Islet of Langerhans (tissue), 1 donor: ENCODE data around the gene WDR91.
"Not testable (repeated sequence)": the region's sequence is repeated elsewhere in the genome, so short reads cannot be mapped to it uniquely, and the experiment has no call there.

Experiments
- FAIRE-seq: peaks from one replicate; lab custom pipeline; 2011; peaks lifted over from hg19 to GRCh38; lab: Jason Lieb, UNC

The WDR91 gene

GRCh38 chr7:135233570-135233969 lies 22.2 kb upstream of the WDR91 start, which contains the start of gene STRA8:
TSS of gene STRA8 (plus strand) at chr7:135233838. CDS start at chr7:135240525, 6,687 bp downstream.
- FAIRE-seq: no peak

DNA sequence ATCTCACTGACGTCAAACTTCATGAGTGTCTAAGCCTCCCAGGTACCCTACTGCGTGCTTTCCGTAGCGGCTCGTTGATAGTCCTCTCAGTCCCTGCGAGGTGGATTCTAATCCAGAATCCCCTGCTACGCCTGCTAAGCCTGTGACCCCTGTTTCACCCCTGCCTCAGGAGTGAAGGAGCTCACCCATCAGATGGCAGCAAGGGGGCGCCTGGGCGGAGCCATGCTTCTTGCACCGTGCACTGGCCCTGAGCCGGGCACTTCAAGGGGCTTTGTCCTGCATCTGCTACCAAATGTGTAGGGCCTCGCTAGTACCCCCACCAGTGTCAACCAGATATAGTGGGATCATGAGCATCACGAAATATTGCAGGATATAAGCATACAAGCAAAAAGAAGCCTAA lies 21.4 kb upstream of the WDR91 start:
- no peak for FAIRE-seq

- FAIRE-seq: no peak
These were observed 20.8 kb upstream of the WDR91 start for GRCh38 chr7:135232087-135232486.

DNA sequence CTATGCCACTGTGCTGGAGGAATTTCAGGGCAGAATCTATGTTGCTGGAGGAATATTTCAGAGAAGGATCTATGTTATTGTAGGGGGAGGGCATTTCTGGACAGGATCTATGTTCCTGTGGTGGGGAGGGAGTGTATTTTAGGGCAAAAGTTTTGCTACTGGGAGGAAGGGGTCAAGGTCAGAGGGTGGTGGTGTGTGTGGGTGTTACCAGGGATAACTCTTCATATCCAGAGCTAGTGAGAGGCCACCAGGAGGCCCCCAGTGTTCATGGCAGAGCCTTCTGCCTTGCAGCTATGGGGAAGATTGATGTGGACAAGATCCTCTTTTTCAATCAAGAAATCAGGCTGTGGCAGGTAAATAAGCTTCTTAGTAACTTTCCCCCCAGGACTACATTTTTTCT lies 20.4 kb upstream of the WDR91 start:
- FAIRE-seq: no peak

GRCh38 chr7:135224027-135224426 lies 12.7 kb upstream of the WDR91 start:
- no peak for FAIRE-seq

DNA sequence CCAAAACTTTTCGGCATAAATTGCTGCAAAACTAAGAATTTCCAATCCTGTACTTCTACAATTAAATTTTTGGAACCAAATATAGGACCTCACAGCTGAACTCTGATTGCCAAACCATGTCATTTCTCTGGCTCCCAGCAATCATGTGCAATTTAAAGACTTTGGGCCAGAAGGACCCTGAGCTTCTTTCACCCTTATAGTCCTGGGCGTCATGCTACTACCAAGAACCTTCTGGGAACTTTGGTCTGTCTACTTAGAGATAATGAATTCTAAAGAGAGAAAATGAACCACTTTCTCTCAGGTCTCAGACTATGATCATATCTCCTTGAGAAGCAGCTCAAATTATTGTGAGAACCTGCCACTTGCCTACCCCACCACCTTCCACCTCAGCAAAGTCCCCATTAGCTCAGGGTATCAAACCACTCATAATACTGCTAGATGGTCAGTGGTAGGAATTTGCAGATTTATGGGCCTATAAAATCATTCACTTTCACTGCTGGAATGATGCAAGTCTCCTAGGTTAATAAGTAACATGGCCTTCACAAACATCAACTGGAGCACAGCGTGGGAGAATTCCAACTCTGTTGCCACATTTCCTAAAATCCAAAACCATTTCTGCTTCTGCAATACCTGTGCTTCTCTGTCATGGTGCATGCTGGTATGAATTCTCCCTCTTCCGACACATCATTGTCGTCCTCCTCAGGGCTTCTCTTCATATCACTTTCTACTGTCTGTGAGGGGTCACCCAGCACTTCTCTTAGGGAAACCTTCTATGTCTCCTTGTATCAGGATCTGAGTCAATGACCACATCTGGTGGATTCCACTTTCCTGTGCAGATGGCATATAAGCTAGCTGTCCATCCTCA lies 6.6 kb upstream of the WDR91 start:
- no peak for FAIRE-seq

DNA sequence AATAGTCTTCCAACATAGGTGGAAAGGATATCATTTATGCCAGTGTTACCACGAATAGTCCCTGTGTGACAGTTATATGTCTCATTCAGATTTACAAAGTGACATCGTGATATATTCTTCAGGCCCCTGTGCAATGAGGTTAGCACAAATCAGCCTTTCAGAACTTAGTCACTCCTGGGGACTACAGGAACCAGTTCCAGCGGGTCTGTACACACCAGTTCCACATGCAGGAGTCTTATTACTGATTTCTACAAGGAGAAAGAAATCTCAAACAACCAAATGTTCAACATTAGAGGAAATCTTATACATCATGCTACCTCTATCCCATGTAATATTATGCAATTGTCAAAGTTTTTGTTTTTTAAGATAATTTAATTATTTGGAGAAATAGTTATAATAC lies 4.4 kb upstream of the WDR91 start:
- no peak for FAIRE-seq

GRCh38 chr7:135215180-135215579 lies 3.9 kb upstream of the WDR91 start:
- no peak for FAIRE-seq

DNA sequence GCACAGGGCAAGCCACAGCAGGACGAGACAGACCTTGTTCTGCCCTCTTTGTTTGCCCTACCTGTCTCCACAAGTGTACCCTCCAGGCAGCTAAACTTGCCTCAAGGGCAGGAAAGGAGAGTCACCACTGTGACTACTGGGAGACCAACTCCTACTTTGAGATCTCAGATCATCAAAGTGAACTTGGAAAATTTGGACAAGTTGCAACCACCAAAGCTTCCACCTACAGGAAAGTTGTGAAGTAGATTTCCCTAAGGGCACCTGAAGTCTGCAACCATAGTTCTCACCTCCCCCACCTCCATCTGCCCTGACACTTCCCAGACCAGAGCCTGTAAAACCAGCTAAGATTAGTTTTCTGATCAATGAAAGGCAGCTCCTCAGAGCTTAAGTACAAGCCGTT lies 2.5 kb upstream of the WDR91 start:
- FAIRE-seq: no peak

DNA sequence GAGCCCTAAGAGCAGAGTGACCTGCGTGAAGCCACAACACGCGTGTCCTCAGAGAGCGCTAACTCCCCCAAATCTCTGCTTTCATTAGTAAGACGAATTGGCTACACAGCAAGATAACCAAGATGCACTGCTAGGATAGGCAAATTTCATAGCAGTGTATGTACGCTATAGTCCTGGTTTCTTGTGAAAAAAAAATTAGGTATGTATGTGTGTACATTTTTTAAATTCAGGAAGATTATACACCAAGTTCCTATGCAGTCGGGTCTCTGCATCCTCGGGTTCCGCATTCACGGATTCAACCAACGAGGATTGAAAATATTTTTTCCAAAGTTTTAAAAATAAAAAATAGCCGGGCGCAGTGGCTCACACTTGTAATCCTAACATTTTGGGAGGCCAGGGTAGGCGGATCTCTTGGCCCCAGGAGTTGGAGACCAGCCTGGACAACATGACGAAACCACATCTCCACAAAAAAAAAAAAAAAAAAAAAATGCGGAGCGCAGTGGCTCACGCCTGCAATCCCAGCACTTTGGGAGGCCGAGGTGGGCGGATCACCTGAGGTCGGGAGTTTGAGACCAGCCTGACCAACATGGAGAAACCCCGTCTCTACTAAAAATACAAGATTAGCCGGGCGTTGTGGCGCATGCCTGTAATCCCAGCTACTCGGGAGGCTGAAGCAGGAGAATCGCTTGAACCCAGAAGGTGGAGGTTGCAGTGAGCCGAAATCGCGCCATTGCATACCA lies 790 bp upstream of the WDR91 start:
- not testable (repeated sequence) for FAIRE-seq

DNA sequence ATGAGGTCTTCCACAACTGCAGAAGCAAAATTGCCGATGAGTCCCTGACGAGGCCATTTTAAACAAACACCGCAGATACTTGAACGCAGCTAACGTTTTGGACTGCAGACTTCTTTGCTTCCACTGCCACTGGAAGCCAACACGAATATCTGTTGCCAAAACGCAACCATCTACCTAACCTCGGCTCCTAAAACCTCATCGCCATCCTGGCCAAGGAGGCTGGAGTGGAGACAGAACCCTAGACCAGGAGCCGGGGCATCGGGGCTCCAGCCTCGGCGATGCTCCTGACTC lies 493 bp downstream of the WDR91 start:
- no peak for FAIRE-seq

- FAIRE-seq: no peak
These were observed 2.0 kb downstream of the WDR91 start for GRCh38 chr7:135209225-135209834.

DNA sequence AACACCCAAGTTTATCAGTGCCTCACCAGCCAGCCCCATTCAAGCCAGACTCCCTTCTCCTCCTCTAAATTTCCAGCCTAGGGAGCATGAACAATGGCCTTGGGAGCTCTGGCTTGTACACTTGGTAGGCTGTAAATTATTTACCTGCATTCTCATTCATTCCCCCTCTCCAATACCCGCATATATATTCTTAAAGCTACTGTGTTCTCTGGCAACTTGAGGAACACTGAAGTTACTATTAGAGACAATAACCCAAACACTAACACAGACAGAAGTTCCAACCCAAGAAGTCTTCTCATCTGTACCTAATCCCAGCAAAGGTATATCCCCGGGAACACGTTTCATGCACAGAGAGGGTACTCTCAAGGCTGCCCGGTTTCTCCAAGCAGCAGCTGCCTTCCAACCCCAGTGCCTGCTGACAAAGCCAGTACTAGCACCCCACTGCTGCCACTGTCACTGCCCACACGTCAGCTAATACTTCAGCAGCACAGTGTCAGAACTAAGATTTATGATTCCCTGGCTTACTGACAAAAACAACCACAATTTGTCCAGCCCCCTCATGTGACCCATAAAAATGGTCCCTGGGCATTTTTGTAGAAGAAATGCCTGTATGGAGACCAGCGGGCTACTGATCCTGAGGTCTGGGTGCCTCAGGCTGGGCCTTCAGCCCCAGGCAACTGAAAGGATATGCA lies 3.1 kb downstream of the WDR91 start:
- FAIRE-seq: no peak

DNA sequence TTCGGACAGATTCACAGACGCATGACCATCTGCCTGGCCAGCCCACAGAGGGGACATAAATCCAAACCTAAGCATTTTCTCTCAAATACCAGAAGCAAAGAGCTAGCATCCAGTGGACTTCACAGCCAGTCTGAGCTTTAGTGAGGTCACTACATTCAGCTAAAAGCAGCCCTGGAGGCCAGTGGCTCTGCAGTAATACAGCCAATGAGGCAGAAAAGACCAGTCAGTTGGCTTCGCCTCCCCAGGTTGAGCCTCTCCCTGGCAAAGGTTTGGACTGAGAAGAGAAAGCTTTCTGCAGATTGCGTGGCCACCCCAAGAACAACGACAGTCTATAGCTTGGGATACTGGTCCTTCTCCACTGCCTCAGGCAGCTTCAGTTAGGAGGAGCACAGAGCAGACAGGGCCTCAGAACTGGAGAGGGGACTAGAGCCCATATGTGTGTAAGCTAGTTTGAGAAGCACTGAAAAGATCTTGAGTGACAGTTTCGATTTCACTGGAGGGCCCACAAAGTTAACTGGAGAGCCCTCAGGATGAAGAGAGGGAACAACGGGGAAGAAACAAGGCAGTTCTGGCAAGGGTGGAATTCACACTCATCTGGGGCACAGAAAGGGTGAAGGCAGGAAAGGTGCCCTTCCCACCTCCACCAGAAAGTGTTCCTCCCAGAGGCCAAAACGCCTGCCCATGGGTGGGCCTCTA lies 3.8 kb downstream of the WDR91 start:
- no peak for FAIRE-seq

DNA sequence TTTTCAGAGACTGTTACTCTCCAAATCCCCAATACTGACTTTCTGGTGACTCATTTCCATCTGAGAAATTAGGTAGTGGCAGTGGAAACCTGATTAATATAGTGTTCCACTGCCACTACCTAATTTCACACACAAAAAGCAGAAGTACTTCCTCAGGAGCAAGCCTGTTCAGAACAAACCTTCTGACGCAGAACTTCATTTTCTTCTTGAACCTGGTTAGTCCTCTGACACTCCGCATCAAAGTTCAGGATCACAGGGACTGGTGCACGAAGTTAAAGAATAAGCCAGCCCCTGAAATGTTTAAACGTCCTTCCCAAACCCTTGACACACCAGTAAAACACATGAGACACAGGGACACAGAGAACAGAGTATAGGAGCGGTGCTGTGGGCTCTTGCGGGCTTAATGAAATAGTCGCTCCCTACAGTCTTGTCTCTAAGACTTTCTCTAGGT lies 4.4 kb downstream of the WDR91 start:
- no peak for FAIRE-seq

- FAIRE-seq: no peak
These were observed 5.5 kb downstream of the WDR91 start for GRCh38 chr7:135205850-135206249.

DNA sequence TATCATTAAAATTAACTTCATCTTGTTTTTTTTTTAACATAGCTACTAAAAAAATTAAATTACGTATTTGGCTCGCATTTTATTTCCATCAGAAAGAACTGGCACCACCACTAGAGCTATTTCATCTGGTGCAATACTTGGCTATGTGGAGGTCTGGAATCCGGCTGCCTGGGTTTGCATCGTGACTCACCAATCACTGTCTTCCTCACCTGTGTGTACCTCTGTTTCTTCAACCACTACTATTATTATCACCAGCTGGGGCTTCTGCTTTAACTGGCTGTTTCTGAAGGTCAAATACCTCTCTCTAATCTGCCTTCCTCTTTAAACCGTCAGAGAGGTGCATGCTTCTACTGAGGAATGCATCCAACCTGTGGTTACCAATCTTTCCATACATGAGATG lies 6.5 kb downstream of the WDR91 start:
- no peak for FAIRE-seq

DNA sequence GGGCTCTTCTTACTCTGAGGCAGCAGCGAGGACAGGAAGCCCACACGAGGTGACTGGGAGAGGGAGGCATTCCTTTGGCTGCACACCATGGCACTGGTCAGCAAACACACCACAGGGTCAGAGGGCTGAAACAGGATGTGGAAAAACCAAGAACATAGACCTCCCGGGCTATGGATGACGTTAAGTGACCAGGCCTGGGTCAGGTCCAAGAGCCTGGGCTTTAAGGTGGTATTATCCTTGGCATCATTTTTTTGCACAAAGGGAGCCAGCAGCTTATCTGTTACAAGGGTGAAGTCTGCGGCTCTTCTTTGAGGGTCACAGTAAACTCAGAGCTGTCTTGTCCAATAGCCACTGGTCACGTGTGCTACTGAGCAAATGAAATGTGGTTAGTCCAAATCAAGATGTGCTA lies 7.0 kb downstream of the WDR91 start:
- no peak for FAIRE-seq

- no peak for FAIRE-seq
These were observed 10.0 kb downstream of the WDR91 start for GRCh38 chr7:135201350-135201749.

DNA sequence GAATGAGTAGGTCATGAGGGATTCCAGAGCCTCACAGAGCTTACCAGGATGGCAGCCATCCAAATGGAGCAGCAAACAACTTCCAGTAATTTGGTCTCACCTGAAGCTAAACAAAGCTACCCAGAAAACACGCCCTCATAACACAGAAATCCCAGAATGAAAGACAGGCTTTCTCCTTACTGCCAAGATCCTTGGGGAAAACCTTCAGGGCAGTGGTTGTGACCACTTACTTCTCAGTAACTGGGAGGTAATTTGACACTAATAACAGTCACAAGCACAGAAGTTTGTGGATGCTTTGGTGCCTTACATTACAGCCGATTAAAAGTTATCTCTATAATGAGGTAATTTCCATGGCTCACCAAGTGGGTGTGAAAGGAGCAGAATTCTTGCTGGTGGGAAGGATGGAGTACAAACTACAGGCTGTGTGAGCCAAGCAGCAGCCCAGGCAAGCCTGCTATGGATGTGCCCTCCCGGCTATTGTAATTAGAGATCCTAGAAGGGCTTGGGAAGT lies 10.4 kb downstream of the WDR91 start:
- no peak for FAIRE-seq

DNA sequence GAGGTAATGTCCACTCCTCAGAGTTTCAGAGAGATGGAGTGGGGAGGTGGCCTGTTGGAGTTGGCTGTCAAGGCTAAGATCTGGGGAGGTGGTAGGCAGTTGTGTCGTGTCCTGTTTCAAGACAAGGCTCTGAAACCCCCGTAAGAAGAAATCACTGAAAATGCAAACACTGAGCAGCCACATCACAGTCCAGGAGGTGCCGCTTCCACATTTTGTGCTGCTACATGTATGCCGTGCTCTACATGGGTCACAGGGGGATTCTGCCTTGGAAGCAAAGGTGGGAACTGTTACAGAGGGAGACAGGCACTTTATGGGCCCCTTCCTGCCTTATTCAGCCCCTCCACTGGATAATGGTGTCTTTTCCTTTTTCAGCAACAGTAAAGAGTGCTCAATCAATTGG lies 11.9 kb downstream of the WDR91 start:
- no peak for FAIRE-seq
